HCT116 (cell line): ENCODE results near the gene DARS1. TPM values are rescaled to one million over a fixed set of nuclear protein-coding genes. Genes with fewer than 3 reads are reported as not detected.

Source experiments
- ATAC-seq: fragments of 200-7000 bp; cut with Tn5 transposase; 2 replicates; pipeline ENCODE4 v1.9.1; 2020; ENCODE audit warnings: mild to moderate bottlenecking, moderate library complexity
- BruUV-seq: library from RNA; stranded (reverse); fragments of 400-500 nt; replicated peaks from 2 replicates; lab custom pipeline; 2021; lab: Mats Ljungman, UMichigan
- CTCF ChIA-PET: fragments of 300-600 bp; sonication (Branson Sonifier 250); formaldehyde crosslinking; loops from one replicate; lab custom pipeline; 2021; ENCODE audit warnings: antibody characterized with exemption; lab: Charles Lee
- POLR2A ChIA-PET: fragments of 300-600, 350-600 bp; sonication (Branson Sonifier 250); formaldehyde crosslinking; loops from one replicate; lab custom pipeline; 2021; ENCODE audit warnings: antibody characterized with exemption; lab: Charles Lee
- RAD21 ChIA-PET, 2 experiments: fragments of 300-600 bp; sonication (Branson Sonifier 250); formaldehyde crosslinking; loops; one replicate each; lab custom pipeline; 2023; ENCODE audit warnings: low total read pairs in 2 of 2; ENCODE audit not compliant: uncharacterized antibody in 2 of 2, unreplicated experiment in 2 of 2, low non-redundant PET in 1 of 2; lab: Charles Lee
- DNase-seq: peaks from one replicate; pipeline ENCODE4 v3.0.0-alpha.2; 2010; ENCODE audit warnings: low read depth, low spot score
- H2AFZ ChIP-seq: fragments of 200-600 bp; shearing (Covaris generic), sonication (generic); 2 replicates; pipeline ENCODE4 v1.6.1; 2017; ENCODE audit warnings: low read depth, mixed run types, mixed read lengths, antibody characterized with exemption, low read length; ENCODE audit not compliant: poor library complexity, severe bottlenecking
- H3K27ac ChIP-seq: 2 replicates; pipeline ENCODE4 v1.5.1; 2012; ENCODE audit warnings: low read depth, low read length
- H3K27me3 ChIP-seq: fragments of 200-600 bp; sonication (generic); 2 replicates; pipeline ENCODE4 v1.6.1; 2016; ENCODE audit warnings: mixed run types, low read length, mixed read lengths; ENCODE audit not compliant: insufficient read depth
- H3K36me3 ChIP-seq, 2 experiments: fragments of 200-500 bp in 1 of 2; fragments of 200-600 bp in 1 of 2; sonication (Bioruptor generic) in 1 of 2; sonication (generic) in 1 of 2; 2 replicates each; pipeline versions ENCODE4 v1.5.1 to v1.6.1; 2014 to 2016; ENCODE audit warnings: low read length in 2 of 2, inconsistent platforms in 1 of 2, mixed read lengths in 1 of 2, mixed run types in 1 of 2; ENCODE audit not compliant: insufficient read depth in 2 of 2, control insufficient read depth in 1 of 2
- H3K4me1 ChIP-seq, 2 experiments: fragments of 200-600 bp in 1 of 2; sonication (generic) in 1 of 2; 2 replicates each; pipeline versions ENCODE4 v1.5.1 to v1.6.1; 2012 to 2017; ENCODE audit warnings: low read length in 2 of 2, inconsistent platforms in 1 of 2, mild to moderate bottlenecking in 1 of 2, mixed read lengths in 1 of 2, mixed run types in 1 of 2, moderate library complexity in 1 of 2; ENCODE audit not compliant: insufficient read depth in 2 of 2, control insufficient read depth in 1 of 2
- H3K4me2 ChIP-seq: fragments of 200-600 bp; sonication (generic); 2 replicates; pipeline ENCODE4 v1.6.1; 2017; ENCODE audit warnings: mixed run types, low read length, mixed read lengths
- H3K4me3 ChIP-seq, 2 experiments: fragments of 200-600 bp in 1 of 2; sonication (generic) in 1 of 2; replicated peaks in 1 of 2; 2 replicates each; pipeline ENCODE4 v1.5.1; 2011 to 2016; ENCODE audit warnings: low read length in 2 of 2, control low read depth in 1 of 2, low read depth in 1 of 2, mild to moderate bottlenecking in 1 of 2, mixed read lengths in 1 of 2, mixed run types in 1 of 2
- H3K79me2 ChIP-seq: fragments of 200-600 bp; sonication (generic); 2 replicates; pipeline ENCODE4 v1.6.1; 2017; ENCODE audit warnings: mild to moderate bottlenecking, mixed run types, low read length, moderate library complexity, mixed read lengths; ENCODE audit not compliant: insufficient read depth
- H3K9ac ChIP-seq: fragments of 200-600 bp; sonication (generic); 2 replicates; pipeline ENCODE4 v1.6.1; 2016; ENCODE audit warnings: low read length, mixed read lengths
- H3K9me2 ChIP-seq: fragments of 200-600 bp; sonication (generic), shearing (Covaris generic); 2 replicates; pipeline ENCODE4 v1.6.1; 2017; ENCODE audit warnings: mixed run types, mild to moderate bottlenecking, moderate library complexity; ENCODE audit not compliant: insufficient read depth
- H3K9me3 ChIP-seq, 2 experiments: fragments of 200-500 bp in 1 of 2; fragments of 200-600 bp in 1 of 2; sonication (Bioruptor generic) in 1 of 2; sonication (generic) in 1 of 2; 2 replicates each; pipeline ENCODE4 v1.6.1; 2014 to 2017; ENCODE audit warnings: low read length in 2 of 2, mixed read lengths in 2 of 2, inconsistent platforms in 1 of 2, low read depth in 1 of 2, mild to moderate bottlenecking in 1 of 2, mixed run types in 1 of 2, moderate library complexity in 1 of 2; ENCODE audit not compliant: control insufficient read depth in 1 of 2, insufficient read depth in 1 of 2
- H4K20me1 ChIP-seq: fragments of 200-600 bp; sonication (generic), shearing (Covaris generic); 2 replicates; pipeline ENCODE4 v1.6.1; 2017; ENCODE audit warnings: mixed run types, mild to moderate bottlenecking, moderate library complexity; ENCODE audit not compliant: insufficient read depth
- CEBPB ChIP-seq: IDR thresholded peaks from 2 replicates; pipeline ENCODE4 v1.6.1; 2012; ENCODE audit warnings: low read depth
- EGR1 ChIP-seq: IDR thresholded peaks from 2 replicates; pipeline ENCODE4 v1.6.1; 2012; ENCODE audit warnings: low read depth
- POLR2AphosphoS5 ChIP-seq: IDR thresholded peaks from 2 replicates; pipeline ENCODE4 v1.6.1; 2011; ENCODE audit warnings: mild to moderate bottlenecking, low read depth, low read length, moderate library complexity
- RAD21 ChIP-seq: IDR thresholded peaks from 2 replicates; pipeline ENCODE4 v1.6.1; 2012; ENCODE audit warnings: low read depth, mild to moderate bottlenecking
- SIN3A ChIP-seq: IDR thresholded peaks from 2 replicates; pipeline ENCODE4 v1.6.1; 2012; ENCODE audit warnings: low read depth
- SRF ChIP-seq: IDR thresholded peaks from 2 replicates; pipeline ENCODE4 v1.6.1; 2012; ENCODE audit warnings: low read depth
- YY1 ChIP-seq: IDR thresholded peaks from 2 replicates; pipeline ENCODE4 v1.6.1; 2011; ENCODE audit warnings: low read length, low read depth, moderate library complexity, mild to moderate bottlenecking; ENCODE audit not compliant: insufficient replicate concordance; ENCODE audit errors: extremely low read depth
- ZNF274 ChIP-seq: fragments of 200-500 bp; sonication (Bioruptor generic); IDR thresholded peaks from 2 replicates; pipeline ENCODE4 v1.6.1; 2014; ENCODE audit warnings: mild to moderate bottlenecking, low read depth, low read length, inconsistent platforms
- intact Hi-C: fragments of 100-400 bp; cut with micrococcal nuclease; formaldehyde crosslinking; loops from 2 replicates; pipeline ENCODE4 v1.10.0; 2022
- total RNA-seq: library from RNA; stranded (reverse); gene quantifications from one replicate; pipeline ENCODE4 v1.2.1, GENCODE V29; 2021; ENCODE audit not compliant: unreplicated experiment
- TF ChIP-seq, protein P1 (sequence below): IDR thresholded peaks from 2 replicates; pipeline ENCODE4 v1.6.1; 2011; ENCODE audit warnings: mild to moderate bottlenecking, low read length, moderate library complexity; ENCODE audit not compliant: insufficient replicate concordance; ENCODE audit errors: extremely low read depth

Gene DARS1
- total RNA-seq, 1 experiment from 2014 or later = 94.8 TPM

DNA sequence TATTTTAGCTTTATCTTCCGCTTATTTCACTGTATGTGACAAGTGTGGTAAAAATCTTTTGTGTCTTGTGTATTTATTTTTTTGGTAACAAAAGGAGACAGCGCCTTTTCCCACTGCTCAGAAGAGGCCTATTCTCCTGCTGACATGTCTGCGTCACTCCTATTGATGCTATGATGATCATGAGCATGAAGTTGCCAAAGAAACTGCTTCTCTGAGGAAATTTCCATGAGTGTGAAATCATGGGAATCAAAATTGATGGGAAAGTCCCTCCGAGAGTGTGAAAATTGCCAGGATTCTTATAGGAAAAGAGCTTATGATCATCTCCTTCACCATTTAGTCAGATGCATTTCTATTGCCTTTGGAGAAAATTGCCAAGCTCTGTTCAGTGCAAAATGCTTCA, 36.5 kb upstream of the DARS1 start:
- no peaks in the 10 kb centered on the region for H3K79me2 ChIP-seq
- no TSS peak for BruUV-seq
- no peak overlapping the region for H3K9ac ChIP-seq
- no peak overlapping the region for H2AFZ ChIP-seq
- intact Hi-C loops = no loop called here
- H3K9me2 ChIP-seq = no peaks in the 10 kb centered on the region
- DNase-seq (no peak), ATAC-seq (no peak)
- TF ChIP-seq, protein P1, sequence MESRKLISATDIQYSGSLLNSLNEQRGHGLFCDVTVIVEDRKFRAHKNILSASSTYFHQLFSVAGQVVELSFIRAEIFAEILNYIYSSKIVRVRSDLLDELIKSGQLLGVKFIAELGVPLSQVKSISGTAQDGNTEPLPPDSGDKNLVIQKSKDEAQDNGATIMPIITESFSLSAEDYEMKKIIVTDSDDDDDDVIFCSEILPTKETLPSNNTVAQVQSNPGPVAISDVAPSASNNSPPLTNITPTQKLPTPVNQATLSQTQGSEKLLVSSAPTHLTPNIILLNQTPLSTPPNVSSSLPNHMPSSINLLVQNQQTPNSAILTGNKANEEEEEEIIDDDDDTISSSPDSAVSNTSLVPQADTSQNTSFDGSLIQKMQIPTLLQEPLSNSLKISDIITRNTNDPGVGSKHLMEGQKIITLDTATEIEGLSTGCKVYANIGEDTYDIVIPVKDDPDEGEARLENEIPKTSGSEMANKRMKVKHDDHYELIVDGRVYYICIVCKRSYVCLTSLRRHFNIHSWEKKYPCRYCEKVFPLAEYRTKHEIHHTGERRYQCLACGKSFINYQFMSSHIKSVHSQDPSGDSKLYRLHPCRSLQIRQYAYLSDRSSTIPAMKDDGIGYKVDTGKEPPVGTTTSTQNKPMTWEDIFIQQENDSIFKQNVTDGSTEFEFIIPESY = no peak
- TF ChIP-seq CEBPB = no peak
- TF ChIP-seq SRF = no peak
- TF ChIP-seq POLR2AphosphoS5 = no peak
- TF ChIP-seq ZNF274 = no peak
- no peak for TF ChIP-seq YY1
- no peak for TF ChIP-seq EGR1
- H3K36me3 ChIP-seq = no peaks in the 10 kb centered on the region
- H3K4me2 ChIP-seq = no peak overlapping the region
- POLR2A ChIA-PET = interaction anchor here (0.6 kb wide), 1 partner anchor 1931 kb away, joined by 4 read pairs; no protein-coding TSS in a partner anchor
- H4K20me1 ChIP-seq = no peaks in the 10 kb centered on the region
- H3K27ac ChIP-seq = no peak overlapping the region
- H3K27me3 ChIP-seq = no peaks in the 10 kb centered on the region
- H3K9me3 ChIP-seq = no peaks in the 10 kb centered on the region
- RAD21 ChIA-PET = no interaction called here
- H3K4me1 ChIP-seq = peaks cover 0 to 10% of the 10 kb centered on the region in 2 experiments; a peak in 1 of 4 replicates
- CTCF ChIA-PET = no interaction called here
- H3K4me3 ChIP-seq = no peak overlapping the region

DNA sequence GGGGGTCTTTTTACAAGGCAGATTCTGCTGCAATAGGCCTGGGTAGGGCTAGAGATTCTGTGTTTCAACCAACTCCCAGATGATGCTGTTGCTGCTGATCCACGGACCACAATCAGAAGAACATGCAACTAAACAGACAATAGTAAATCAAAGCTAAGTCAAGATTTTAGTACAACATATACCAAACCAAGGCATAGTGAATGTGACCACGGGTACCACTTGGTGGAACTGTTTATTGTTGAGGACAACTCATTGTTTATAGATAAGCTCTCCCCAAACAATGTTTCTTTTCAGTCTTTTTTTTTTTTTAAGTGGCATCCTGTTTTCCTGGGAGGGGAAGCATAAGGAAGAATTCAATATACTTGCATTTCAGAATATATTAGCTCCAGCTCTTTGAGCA, 36.0 kb upstream of the DARS1 start:
- Histone ChIP-seq H3K36me3 (no peaks in the 10 kb centered on the region), H3K27me3 (no peaks in the 10 kb centered on the region), H3K4me3 (no peak overlapping the region), H3K4me2 (no peak overlapping the region), H3K9me2 (no peaks in the 10 kb centered on the region), H3K79me2 (no peaks in the 10 kb centered on the region), H3K9me3 (no peaks in the 10 kb centered on the region), H4K20me1 (no peaks in the 10 kb centered on the region), H2AFZ (no peak overlapping the region), H3K27ac (no peak overlapping the region), H3K9ac (no peak overlapping the region), H3K4me1 (peaks cover 0 to 10% of the 10 kb centered on the region in 2 experiments; a peak in 1 of 4 replicates)
- intact Hi-C loops = no loop called here
- ATAC-seq (no peak), DNase-seq (no peak)
- no peak for TF ChIP-seq SIN3A
- no peak for TF ChIP-seq POLR2AphosphoS5
- no peak for TF ChIP-seq RAD21
- CTCF ChIA-PET = no interaction called here
- BruUV-seq = no TSS peak
- POLR2A ChIA-PET = no interaction called here
- RAD21 ChIA-PET = no interaction called here
